Activated B cell treated with CpG ODN at 0.5 μM for 24 hours (primary cell): ENCODE data around the gene COL25A1. TPM values are rescaled to one million over a fixed set of nuclear protein-coding genes. Genes with fewer than 3 reads are reported as not detected.
"Not testable (repeated sequence)": the region's sequence is repeated elsewhere in the genome, so short reads cannot be mapped to it uniquely, and the experiment has no call there.

ENCODE experiments used
- ATAC-seq: fragments of 200-7000 bp; cut with Tn5 transposase; one replicate; pipeline ENCODE4 v1.10.0; 2021; ENCODE audit warnings: low read depth, mild to moderate bottlenecking, moderate library complexity
- CTCF ChIA-PET: fragments of 350-600 bp; sonication (Branson Sonifier 250); formaldehyde crosslinking; loops from one replicate; lab custom pipeline; 2021; ENCODE audit warnings: antibody characterized with exemption; lab: Charles Lee
- POLR2A ChIA-PET: fragments of 350-600 bp; sonication (Branson Sonifier 250); formaldehyde crosslinking; loops from one replicate; lab custom pipeline; 2021; ENCODE audit warnings: antibody characterized with exemption; lab: Charles Lee
- DNase-seq: peaks from one replicate; pipeline ENCODE4 v3.0.0; 2022
- H3K27ac Mint-ChIP-seq: one replicate; pipeline ENCODE4 v1.8.0; 2020; ENCODE audit warnings: mixed read lengths
- H3K27me3 Mint-ChIP-seq: one replicate; pipeline ENCODE4 v1.8.0; 2021; ENCODE audit warnings: mixed read lengths
- H3K36me3 Mint-ChIP-seq: one replicate; pipeline ENCODE4 v1.8.0; 2021; ENCODE audit warnings: low read depth, mixed read lengths
- H3K4me1 Mint-ChIP-seq: one replicate; pipeline ENCODE4 v1.8.0; 2021; ENCODE audit warnings: mixed read lengths
- H3K4me3 Mint-ChIP-seq: one replicate; pipeline ENCODE4 v1.8.0; 2020; ENCODE audit warnings: mild to moderate bottlenecking, mixed read lengths
- H3K9me3 Mint-ChIP-seq: one replicate; pipeline ENCODE4 v1.8.0; 2020; ENCODE audit warnings: mixed read lengths
- intact Hi-C: fragments of 100-400 bp; cut with micrococcal nuclease; formaldehyde crosslinking; loops from one replicate; pipeline ENCODE4 v1.15.1; 2024
- total RNA-seq: library from RNA; stranded (reverse); gene quantifications from 2 replicates; pipeline ENCODE4 v1.2.3, GENCODE V29; 2022
- TF ChIP-seq, protein P1 (sequence below): fragments of 200-600 bp; IDR thresholded peaks from one replicate; pipeline ENCODE4 v1.8.0; 2022; ENCODE audit warnings: antibody characterized with exemption, mild to moderate bottlenecking

The COL25A1 gene
- total RNA-seq, 1 donor from 2014 or later: not detected

DNA sequence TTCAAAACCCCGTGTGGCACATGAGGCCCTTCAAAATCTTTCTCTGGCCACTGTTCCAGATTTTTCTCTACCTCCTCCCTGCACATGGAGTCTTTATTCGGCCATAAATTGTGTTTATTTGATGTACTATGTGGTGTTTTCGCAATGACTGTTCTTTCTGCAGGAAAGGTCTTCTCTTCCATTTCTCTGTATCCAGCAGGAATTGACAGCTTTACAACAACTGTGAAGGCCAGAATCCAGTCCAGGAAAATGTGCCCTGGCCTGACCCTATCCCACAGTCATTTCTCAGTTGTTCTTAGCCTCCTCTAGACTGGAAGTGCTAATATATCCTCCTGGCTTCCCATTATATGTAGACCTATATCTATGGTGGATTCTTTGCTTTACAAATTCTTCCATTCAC, 191.4 kb downstream of the COL25A1 start:
- Mint-ChIP-seq H3K27ac (no peak overlapping the region), H3K4me3 (no peak overlapping the region), H3K36me3 (no peaks in the 10 kb centered on the region), H3K4me1 (no peaks in the 10 kb centered on the region), H3K9me3 (no peaks in the 10 kb centered on the region), H3K27me3 (peaks cover 10% of the 10 kb centered on the region)
- ChIA-PET POLR2A (no interaction called here), CTCF (no interaction called here)
- DNase-seq (no peak), ATAC-seq (no peak)
- TF ChIP-seq, protein P1, sequence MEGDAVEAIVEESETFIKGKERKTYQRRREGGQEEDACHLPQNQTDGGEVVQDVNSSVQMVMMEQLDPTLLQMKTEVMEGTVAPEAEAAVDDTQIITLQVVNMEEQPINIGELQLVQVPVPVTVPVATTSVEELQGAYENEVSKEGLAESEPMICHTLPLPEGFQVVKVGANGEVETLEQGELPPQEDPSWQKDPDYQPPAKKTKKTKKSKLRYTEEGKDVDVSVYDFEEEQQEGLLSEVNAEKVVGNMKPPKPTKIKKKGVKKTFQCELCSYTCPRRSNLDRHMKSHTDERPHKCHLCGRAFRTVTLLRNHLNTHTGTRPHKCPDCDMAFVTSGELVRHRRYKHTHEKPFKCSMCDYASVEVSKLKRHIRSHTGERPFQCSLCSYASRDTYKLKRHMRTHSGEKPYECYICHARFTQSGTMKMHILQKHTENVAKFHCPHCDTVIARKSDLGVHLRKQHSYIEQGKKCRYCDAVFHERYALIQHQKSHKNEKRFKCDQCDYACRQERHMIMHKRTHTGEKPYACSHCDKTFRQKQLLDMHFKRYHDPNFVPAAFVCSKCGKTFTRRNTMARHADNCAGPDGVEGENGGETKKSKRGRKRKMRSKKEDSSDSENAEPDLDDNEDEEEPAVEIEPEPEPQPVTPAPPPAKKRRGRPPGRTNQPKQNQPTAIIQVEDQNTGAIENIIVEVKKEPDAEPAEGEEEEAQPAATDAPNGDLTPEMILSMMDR: no peak
- intact Hi-C loops: no loop called here

DNA sequence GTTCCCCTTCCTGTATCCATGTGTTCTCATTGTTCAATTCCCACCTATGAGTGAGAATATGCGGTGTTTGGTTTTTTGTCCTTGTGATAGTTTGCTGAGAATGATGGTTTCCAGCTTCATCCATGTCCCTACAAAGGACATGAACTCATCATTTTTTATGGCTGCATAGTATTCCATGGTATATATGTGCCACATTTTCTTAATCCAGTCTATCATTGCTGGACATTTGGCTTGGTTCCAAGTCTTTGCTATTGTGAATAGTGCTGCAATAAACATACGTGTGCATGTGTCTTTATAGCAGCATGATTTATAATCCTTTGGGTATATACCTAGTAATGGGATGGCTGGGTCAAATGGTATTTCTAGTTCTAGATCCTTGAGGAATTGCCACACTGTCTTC, 194.2 kb downstream of the COL25A1 start:
- ATAC-seq, intact Hi-C loops, CTCF ChIA-PET, H3K4me1 Mint-ChIP-seq, H3K27me3 Mint-ChIP-seq, H3K9me3 Mint-ChIP-seq, DNase-seq, H3K27ac Mint-ChIP-seq, POLR2A ChIA-PET, H3K4me3 Mint-ChIP-seq, H3K36me3 Mint-ChIP-seq: not testable (repeated sequence)

- Mint-ChIP-seq H3K27ac (no peak overlapping the region), H3K4me1 (no peaks in the 10 kb centered on the region), H3K36me3 (no peaks in the 10 kb centered on the region), H3K27me3 (no peaks in the 10 kb centered on the region), H3K9me3 (no peaks in the 10 kb centered on the region), H3K4me3 (no peak overlapping the region)
- TF ChIP-seq, protein P1: no peak
- ChIA-PET POLR2A (no interaction called here), CTCF (no interaction called here)
- intact Hi-C loops: no loop called here
- DNase-seq (no peak), ATAC-seq (no peak)
Observed at GRCh38 chr4:109094056-109094455, 208.4 kb downstream of the COL25A1 start.

DNA sequence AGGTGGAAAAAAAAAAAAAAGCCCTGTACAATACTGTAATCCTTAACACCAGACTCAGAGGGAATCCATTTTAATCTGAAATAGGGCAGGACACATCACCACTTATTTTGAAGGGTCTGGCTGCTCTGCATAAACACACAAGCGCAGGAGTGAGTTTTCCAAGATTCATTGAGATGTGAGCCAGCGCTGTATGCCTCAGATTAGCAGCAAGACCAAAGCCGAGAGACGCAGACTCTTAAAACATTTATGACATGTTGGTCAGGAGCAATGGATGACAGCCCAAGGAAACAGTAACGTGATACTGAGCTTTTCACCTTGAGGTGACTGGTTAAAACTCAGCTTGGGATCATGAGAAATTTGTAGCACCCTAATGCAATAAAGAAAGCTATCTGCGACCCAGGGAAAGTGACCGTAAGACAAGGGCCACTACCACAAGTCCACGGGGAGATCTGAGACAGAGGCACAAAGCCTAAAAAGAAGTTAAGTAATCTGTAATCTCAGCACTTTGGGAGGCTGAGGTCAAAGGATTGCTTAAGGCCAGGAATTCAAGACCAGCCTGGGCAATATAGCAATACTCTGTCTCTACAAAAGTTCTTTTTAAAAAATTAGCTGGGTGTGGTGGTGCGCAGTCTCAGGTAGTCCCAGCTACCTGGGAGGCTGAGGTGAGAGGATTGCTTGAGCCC, 210.6 kb downstream of the COL25A1 start:
- Mint-ChIP-seq H3K27ac (no peak overlapping the region), H3K9me3 (no peaks in the 10 kb centered on the region), H3K4me3 (no peak overlapping the region), H3K4me1 (no peaks in the 10 kb centered on the region), H3K27me3 (no peaks in the 10 kb centered on the region), H3K36me3 (no peaks in the 10 kb centered on the region)
- TF ChIP-seq, protein P1: no peak
- no peak for ATAC-seq
- ChIA-PET POLR2A (no interaction called here), CTCF (no interaction called here)
- intact Hi-C loops: no loop called here
- no peak for DNase-seq

DNA sequence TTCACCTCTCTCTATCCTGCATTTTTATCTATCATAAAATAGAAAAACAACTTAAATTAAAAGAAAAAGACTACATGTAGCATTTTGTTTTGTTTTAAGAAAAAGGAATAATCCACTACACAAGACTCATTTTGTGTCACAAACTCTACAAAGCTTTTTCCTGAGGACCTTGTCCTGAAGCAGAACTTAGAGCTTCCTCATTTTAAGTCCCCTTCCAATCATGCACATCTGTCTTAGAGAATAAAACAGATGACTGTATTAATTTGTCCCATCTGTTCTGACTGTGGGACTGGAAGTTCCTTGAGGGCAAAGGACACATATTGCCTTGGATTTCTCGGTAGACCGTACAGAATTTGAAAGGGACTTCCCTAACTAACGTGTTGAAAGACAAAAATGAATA, 218.5 kb downstream of the COL25A1 start:
- no peak for DNase-seq
- intact Hi-C loops: no loop called here
- no peak for ATAC-seq
- Mint-ChIP-seq H3K4me3 (no peak overlapping the region), H3K27me3 (no peaks in the 10 kb centered on the region), H3K36me3 (no peaks in the 10 kb centered on the region), H3K4me1 (no peaks in the 10 kb centered on the region), H3K9me3 (no peaks in the 10 kb centered on the region), H3K27ac (no peak overlapping the region)
- CTCF ChIA-PET: no interaction called here
- POLR2A ChIA-PET: no interaction called here
- TF ChIP-seq, protein P1: no peak

- Mint-ChIP-seq H3K27ac (no peak overlapping the region), H3K9me3 (no peaks in the 10 kb centered on the region), H3K4me1 (no peaks in the 10 kb centered on the region), H3K36me3 (no peaks in the 10 kb centered on the region), H3K4me3 (no peak overlapping the region), H3K27me3 (no peaks in the 10 kb centered on the region)
- no peak for DNase-seq
- ChIA-PET POLR2A (no interaction called here), CTCF (no interaction called here)
- TF ChIP-seq, protein P1: no peak
- no peak for ATAC-seq
- intact Hi-C loops: no loop called here
Observed at GRCh38 chr4:109079731-109080130, 222.7 kb downstream of the COL25A1 start.
